Mesenchymal stem cell (in vitro differentiated cells and primary cell): Measurements from ENCODE around the gene NHLH1.

Source experiments
- DNase-seq: peaks from one replicate; pipeline ENCODE4 v3.0.0-alpha.2; 2013
- H2AFZ ChIP-seq: one replicate; pipeline ENCODE4 v1.6.1; 2013; ENCODE audit warnings: low read depth, mild to moderate bottlenecking, control low read depth, inconsistent platforms, low read length, moderate library complexity
- H2AK5ac ChIP-seq: 2 replicates; pipeline ENCODE4 v1.6.1; 2013; ENCODE audit warnings: low read length, moderate library complexity, mild to moderate bottlenecking, inconsistent platforms; ENCODE audit not compliant: severe bottlenecking
- H2BK120ac ChIP-seq: one replicate; pipeline ENCODE4 v1.6.1; 2013; ENCODE audit warnings: low read depth, mild to moderate bottlenecking, inconsistent platforms, low read length, moderate library complexity
- H2BK12ac ChIP-seq, 2 experiments: one replicate each; pipeline ENCODE4 v1.6.1; 2013; ENCODE audit warnings: inconsistent platforms in 2 of 2, low read length in 2 of 2, mild to moderate bottlenecking in 2 of 2, moderate library complexity in 2 of 2, control low read depth in 1 of 2
- H2BK15ac ChIP-seq: one replicate; pipeline ENCODE4 v1.6.1; 2013; ENCODE audit warnings: mild to moderate bottlenecking, low read depth, inconsistent platforms; ENCODE audit not compliant: poor library complexity, severe bottlenecking
- H2BK5ac ChIP-seq: 2 replicates; pipeline ENCODE4 v1.6.1; 2013; ENCODE audit warnings: low read depth, mild to moderate bottlenecking, low read length, control low read depth, inconsistent platforms; ENCODE audit not compliant: poor library complexity, severe bottlenecking
- H3K14ac ChIP-seq, 2 experiments: one replicate each; pipeline ENCODE4 v1.6.1; 2013; ENCODE audit warnings: inconsistent platforms in 2 of 2, low read length in 2 of 2, control low read depth in 1 of 2, mild to moderate bottlenecking in 1 of 2, moderate library complexity in 1 of 2
- H3K18ac ChIP-seq, 2 experiments: one replicate each; pipeline ENCODE4 v1.6.1; 2013; ENCODE audit warnings: inconsistent platforms in 2 of 2, low read length in 2 of 2, control low read depth in 1 of 2, low read depth in 1 of 2, mild to moderate bottlenecking in 1 of 2
- H3K23ac ChIP-seq, 2 experiments: one replicate each; pipeline ENCODE4 v1.6.1; 2013; ENCODE audit warnings: inconsistent platforms in 2 of 2, low read length in 2 of 2, mild to moderate bottlenecking in 2 of 2, moderate library complexity in 2 of 2, control low read depth in 1 of 2
- H3K27ac ChIP-seq: 2 replicates; pipeline ENCODE4 v1.5.1; 2013; ENCODE audit warnings: mild to moderate bottlenecking, moderate library complexity, low read length, control low read depth, inconsistent platforms; ENCODE audit not compliant: poor library complexity, severe bottlenecking
- H3K27me3 ChIP-seq, 2 experiments: 2 replicates each; pipeline versions ENCODE4 v1.6.1 to v1.7.0; 2013; ENCODE audit warnings: low read length in 2 of 2, mild to moderate bottlenecking in 2 of 2, moderate library complexity in 2 of 2, control low read depth in 1 of 2, inconsistent platforms in 1 of 2; ENCODE audit not compliant: control insufficient read depth in 1 of 2, insufficient read depth in 1 of 2
- H3K36me3 ChIP-seq, 2 experiments: 2 replicates each; pipeline versions ENCODE4 v1.6.1 to v1.7.0; 2013; ENCODE audit warnings: low read length in 2 of 2, control low read depth in 1 of 2, inconsistent platforms in 1 of 2, low read depth in 1 of 2, mild to moderate bottlenecking in 1 of 2; ENCODE audit not compliant: insufficient read depth in 2 of 2, control insufficient read depth in 1 of 2
- H3K4ac ChIP-seq, 2 experiments: one replicate each; pipeline ENCODE4 v1.6.1; 2013; ENCODE audit warnings: inconsistent platforms in 2 of 2, low read length in 2 of 2, mild to moderate bottlenecking in 2 of 2, moderate library complexity in 2 of 2, control low read depth in 1 of 2, low read depth in 1 of 2
- H3K4me1 ChIP-seq: 2 replicates; pipeline ENCODE4 v1.6.1; 2013; ENCODE audit warnings: low read depth, low read length, control low read depth; ENCODE audit not compliant: control insufficient read depth, insufficient read depth
- H3K4me2 ChIP-seq: 2 replicates; pipeline ENCODE4 v1.6.1; 2013; ENCODE audit warnings: low read length, mild to moderate bottlenecking, inconsistent platforms; ENCODE audit not compliant: poor library complexity, severe bottlenecking
- H3K4me3 ChIP-seq, 2 experiments: 2 replicates each; pipeline versions ENCODE4 v1.5.1 to v1.7.0; 2013; ENCODE audit warnings: low read length in 2 of 2, mild to moderate bottlenecking in 2 of 2, control low read depth in 1 of 2, low read depth in 1 of 2; ENCODE audit not compliant: insufficient read depth in 1 of 2
- H3K79me1 ChIP-seq: replicated peaks from 2 replicates; pipeline ENCODE4 v1.6.1; 2013; ENCODE audit warnings: mild to moderate bottlenecking, control low read depth, low read length, inconsistent platforms; ENCODE audit not compliant: poor library complexity, severe bottlenecking
- H3K9ac ChIP-seq: 2 replicates; pipeline ENCODE4 v1.7.0; 2013; ENCODE audit warnings: mild to moderate bottlenecking, low read length, moderate library complexity
- H3K9me3 ChIP-seq: 2 replicates; pipeline ENCODE4 v1.7.0; 2013; ENCODE audit warnings: mild to moderate bottlenecking, low read length; ENCODE audit not compliant: control insufficient read depth
- H4K8ac ChIP-seq: one replicate; pipeline ENCODE4 v1.6.1; 2013; ENCODE audit warnings: inconsistent platforms, mild to moderate bottlenecking, low read length, moderate library complexity
- H4K91ac ChIP-seq: one replicate; pipeline ENCODE4 v1.6.1; 2013; ENCODE audit warnings: mild to moderate bottlenecking, low read length, inconsistent platforms
- WGBS: methylation state at CpG from one replicate; pipeline ENCODE4 v1.1.7; 2013; ENCODE audit warnings: mixed read lengths; 5-methylcytosine and 5-hydroxymethylcytosine counted together

The NHLH1 gene

GRCh38 chr1:160400646-160401486 is 34.0 kb downstream of the NHLH1 start:
- Histone ChIP-seq H2BK120ac (peak overlapping the region; percentile 64), H3K14ac (no peak overlapping the region), H3K9ac (no peak overlapping the region), H3K36me3 (no peaks in the 10 kb centered on the region), H2AK5ac (no peak overlapping the region), H2BK12ac (peak overlapping the region in 1 of 2 experiments; percentile 34), H3K18ac (peak overlapping the region; percentile 60 to 87), H3K4ac (peak overlapping the region in 1 of 2 experiments; percentile 33), H3K9me3 (no peaks in the 10 kb centered on the region), H4K91ac (no peak overlapping the region), H3K4me3 (peak overlapping the region in 1 of 2 experiments; percentile 81), H3K4me1 (peaks cover 19% of the 10 kb centered on the region), H3K27me3 (peaks cover 0 to 91% of the 10 kb centered on the region in 2 experiments), H3K4me2 (peak overlapping the region; percentile 52), H3K23ac (no peak overlapping the region), H4K8ac (peak overlapping the region; percentile 62), H3K79me1 (peaks cover 17% of the 10 kb centered on the region), H3K27ac (no peak overlapping the region), H2BK15ac (peak overlapping the region; percentile 96), H2AFZ (peak overlapping the region; percentile 67), H2BK5ac (peak overlapping the region; percentile 39)
- 1% methylated on average over 43 of the region's 55 CpGs for WGBS
- peak; percentile 17 for DNase-seq

- Histone ChIP-seq H2BK15ac (no peak overlapping the region), H3K4me3 (peak overlapping the region in 1 of 2 experiments; percentile 81), H3K9ac (no peak overlapping the region), H4K91ac (no peak overlapping the region), H3K18ac (no peak overlapping the region), H2AFZ (no peak overlapping the region), H3K4ac (no peak overlapping the region), H3K36me3 (no peaks in the 10 kb centered on the region), H3K27ac (no peak overlapping the region), H3K9me3 (no peaks in the 10 kb centered on the region), H3K27me3 (peaks cover 0 to 93% of the 10 kb centered on the region in 2 experiments), H2BK120ac (no peak overlapping the region), H3K14ac (peak overlapping the region in 1 of 2 experiments; percentile 62), H2BK12ac (no peak overlapping the region), H2AK5ac (no peak overlapping the region), H2BK5ac (no peak overlapping the region), H3K4me1 (peaks cover 20% of the 10 kb centered on the region), H3K79me1 (peaks cover 22% of the 10 kb centered on the region), H4K8ac (peak overlapping the region; percentile 3), H3K4me2 (peak overlapping the region; percentile 52), H3K23ac (no peak overlapping the region)
- no peak for DNase-seq
- whole genome bisulfite sequencing = 44% methylated on average over 7 of the region's 7 CpGs
These were observed 34.6 kb downstream of the NHLH1 start for GRCh38 chr1:160401487-160401805.

- no peak overlapping the region for H3K27ac ChIP-seq
- no peak overlapping the region for H2AFZ ChIP-seq
- no peak overlapping the region for H3K18ac ChIP-seq
- DNase-seq = no peak
- H4K8ac ChIP-seq = no peak overlapping the region
- 63% methylated on average over 7 of the region's 9 CpGs for WGBS
- H3K36me3 ChIP-seq = no peaks in the 10 kb centered on the region
- H2BK5ac ChIP-seq = no peak overlapping the region
- peaks cover 0 to 89% of the 10 kb centered on the region in 2 experiments for H3K27me3 ChIP-seq
- H3K4me3 ChIP-seq = no peak overlapping the region
- H3K14ac ChIP-seq = no peak overlapping the region
- peak overlapping the region in 1 of 2 experiments; percentile 47 for H3K23ac ChIP-seq
- H2BK15ac ChIP-seq = no peak overlapping the region
- peaks cover 24% of the 10 kb centered on the region for H3K79me1 ChIP-seq
- no peak overlapping the region for H3K9ac ChIP-seq
- no peak overlapping the region for H2BK120ac ChIP-seq
- H3K4me1 ChIP-seq = peaks cover 21% of the 10 kb centered on the region
- H2BK12ac ChIP-seq = no peak overlapping the region
- no peaks in the 10 kb centered on the region for H3K9me3 ChIP-seq
- H2AK5ac ChIP-seq = peak overlapping the region; percentile 32
- peak overlapping the region; percentile 52 for H3K4me2 ChIP-seq
- no peak overlapping the region for H4K91ac ChIP-seq
- H3K4ac ChIP-seq = no peak overlapping the region
These were observed 35.3 kb downstream of the NHLH1 start for GRCh38 chr1:160402001-160402795.

GRCh38 chr1:160403244-160403643 is 36.4 kb downstream of the NHLH1 start:
- Histone ChIP-seq H4K8ac (no peak overlapping the region), H2AK5ac (peak overlapping the region; percentile 51), H3K27me3 (peaks cover 0 to 84% of the 10 kb centered on the region in 2 experiments), H3K18ac (no peak overlapping the region), H3K4me3 (no peak overlapping the region), H2BK15ac (no peak overlapping the region), H3K9ac (no peak overlapping the region), H2BK120ac (no peak overlapping the region), H2BK5ac (no peak overlapping the region), H3K36me3 (peaks cover 0 to under 1% of the 10 kb centered on the region in 2 experiments), H3K4me2 (no peak overlapping the region), H2AFZ (no peak overlapping the region), H2BK12ac (no peak overlapping the region), H3K14ac (no peak overlapping the region), H3K4ac (no peak overlapping the region), H3K27ac (no peak overlapping the region), H4K91ac (no peak overlapping the region), H3K79me1 (peaks cover 32% of the 10 kb centered on the region), H3K4me1 (peaks cover 32% of the 10 kb centered on the region), H3K23ac (no peak overlapping the region), H3K9me3 (no peaks in the 10 kb centered on the region)
- WGBS = 55% methylated on average over 3 of the region's 3 CpGs
- DNase-seq = no peak
